A549 (cell line): ENCODE measurements around the gene MGLL. TPM values are rescaled to one million over a fixed set of nuclear protein-coding genes. Genes with fewer than 3 reads are reported as not detected.
A peak's percentile ranks its signal among the peaks of the same experiment; 100 is the strongest.

ENCODE experiments used
- ATAC-seq, 2 experiments: fragments of 200-7000 bp in 1 of 2; fragments of >200 bp in 1 of 2; cut with Nextera tagmentation in 1 of 2; cut with Tn5 transposase in 1 of 2; 3 replicates each; pipeline versions ENCODE4 v1.8.0 to v1.9.1; 2018 to 2020; ENCODE audit warnings: mild to moderate bottlenecking in 1 of 2, moderate library complexity in 1 of 2
- CTCF ChIA-PET: fragments of 300-600 bp; sonication (Branson Sonifier 250); formaldehyde crosslinking; extraction: SDS; loops from one replicate; lab custom pipeline; 2021; ENCODE audit warnings: antibody characterized with exemption, inconsistent platforms; lab: Yijun Ruan, JAX
- POLR2A ChIA-PET: fragments of 350-600 bp; formaldehyde crosslinking; extraction: SDS; loops from one replicate; lab custom pipeline; 2021; ENCODE audit warnings: antibody characterized with exemption, inconsistent platforms; lab: Yijun Ruan, JAX
- DNase-seq, 2 experiments: peaks; one replicate each; pipeline versions ENCODE4 v3.0.0 to v3.0.0-alpha.2; 2011 to 2016; ENCODE audit warnings: low read depth in 1 of 2, low spot score in 1 of 2
- FAIRE-seq: peaks from 2 replicates; lab custom pipeline; 2011; peaks lifted over from hg19 to GRCh38; lab: Jason Lieb, UNC
- H3K27ac ChIP-seq, 2 experiments: fragments of >200 bp; sonication (Bioruptor Twin); formaldehyde crosslinking; 3 replicates each; pipeline ENCODE4 v1.5.1; 2016 to 2017
- H3K4me1 ChIP-seq: fragments of >200 bp; sonication (Bioruptor Twin); formaldehyde crosslinking; 3 replicates; pipeline ENCODE4 v1.6.1; 2016
- H3K4me2 ChIP-seq: fragments of >200 bp; sonication (Bioruptor Twin); formaldehyde crosslinking; 3 replicates; pipeline ENCODE4 v1.6.1; 2016
- H3K4me3 ChIP-seq: fragments of >200 bp; sonication (Bioruptor Twin); formaldehyde crosslinking; 3 replicates; pipeline ENCODE4 v1.5.1; 2016
- H3K9me3 ChIP-seq: fragments of >200 bp; sonication (Bioruptor Twin); formaldehyde crosslinking; 3 replicates; pipeline ENCODE4 v1.6.1; 2016
- BHLHE40 ChIP-seq: IDR thresholded peaks from 2 replicates; pipeline ENCODE4 v1.6.1; 2012; ENCODE audit warnings: low read depth, low read length, inconsistent platforms
- CBX2 ChIP-seq: fragments of 200-600 bp; sonication (generic); IDR thresholded peaks from 2 replicates; pipeline ENCODE4 v1.6.1; 2016; ENCODE audit warnings: low read depth, mild to moderate bottlenecking, borderline replicate concordance
- CBX8 ChIP-seq: fragments of 200-600 bp; sonication (generic); IDR thresholded peaks from 2 replicates; pipeline ENCODE4 v1.6.1; 2016
- CEBPB ChIP-seq, 2 experiments: fragments of >200 bp in 1 of 2; sonication (Bioruptor Twin) in 1 of 2; formaldehyde crosslinking in 1 of 2; IDR thresholded peaks; 2 replicates each; pipeline ENCODE4 v1.6.1; 2012 to 2016
- CHD4 ChIP-seq: fragments of 200-600 bp; sonication (generic); IDR thresholded peaks from 2 replicates; pipeline ENCODE4 v1.6.1; 2016; ENCODE audit warnings: antibody characterized with exemption, mild to moderate bottlenecking, borderline replicate concordance
- EHF ChIP-seq: fragments of 250-450 bp; sonication (Bioruptor Pico); IDR thresholded peaks from 2 replicates; pipeline ENCODE4 v1.5.0; 2020; ENCODE audit warnings: mild to moderate bottlenecking
- FOSB ChIP-seq: fragments of 250-450 bp; sonication (Bioruptor Pico); IDR thresholded peaks from 2 replicates; pipeline ENCODE4 v1.5.0; 2020; ENCODE audit warnings: mild to moderate bottlenecking, moderate library complexity
- HOXA7 ChIP-seq: fragments of 250-450 bp; sonication (Bioruptor Pico); IDR thresholded peaks from 2 replicates; pipeline ENCODE4 v1.5.0; 2020; ENCODE audit warnings: mild to moderate bottlenecking, moderate library complexity
- KDM1A ChIP-seq: fragments of 200-600 bp; sonication (generic); IDR thresholded peaks from 2 replicates; pipeline ENCODE4 v1.6.1; 2016; ENCODE audit warnings: low read depth, mild to moderate bottlenecking
- MAZ ChIP-seq: fragments of 150-350 bp; IDR thresholded peaks from 2 replicates; pipeline ENCODE4 v1.6.1; 2014; ENCODE audit warnings: antibody characterized with exemption, low read depth, low read length, borderline replicate concordance
- MYC ChIP-seq: IDR thresholded peaks from 2 replicates; pipeline ENCODE4 v1.6.1; 2012; ENCODE audit warnings: mild to moderate bottlenecking, inconsistent platforms, low read length, improper control_type of control experiment, borderline replicate concordance
- NR3C1 ChIP-seq: fragments of >200 bp; sonication (Bioruptor Twin); formaldehyde crosslinking; IDR thresholded peaks from 3 replicates; pipeline ENCODE4 v1.6.1; 2017
- PHF8 ChIP-seq: fragments of 200-600 bp; sonication (generic); IDR thresholded peaks from 2 replicates; pipeline ENCODE4 v1.6.1; 2016; ENCODE audit warnings: low read depth, mild to moderate bottlenecking, antibody characterized with exemption, moderate library complexity, borderline replicate concordance
- POLR2A ChIP-seq: IDR thresholded peaks from 2 replicates; pipeline ENCODE4 v1.6.1; 2012; ENCODE audit warnings: mild to moderate bottlenecking, low read length
- POLR2AphosphoS2 ChIP-seq: conservative IDR thresholded peaks from 2 replicates; pipeline ENCODE4 v1.6.1; 2012; ENCODE audit warnings: low read length, improper control_type of control experiment, inconsistent platforms
- RAD21 ChIP-seq, 2 experiments: fragments of >200 bp in 1 of 2; sonication (Bioruptor Twin) in 1 of 2; formaldehyde crosslinking in 1 of 2; IDR thresholded peaks in 1 of 2; conservative IDR thresholded peaks in 1 of 2; 2 replicates in 1 of 2; 3 replicates in 1 of 2; pipeline ENCODE4 v1.6.1; 2012 to 2018; ENCODE audit warnings: inconsistent platforms in 1 of 2
- RCOR1 ChIP-seq: fragments of 150-350 bp; IDR thresholded peaks from 2 replicates; pipeline ENCODE4 v1.6.1; 2014; ENCODE audit warnings: antibody characterized with exemption, low read length, low read depth
- RFX5 ChIP-seq: fragments of 450-650 bp; IDR thresholded peaks from 2 replicates; pipeline ENCODE4 v1.7.1; 2014; ENCODE audit warnings: antibody characterized with exemption, mild to moderate bottlenecking, moderate library complexity
- TFCP2L1 ChIP-seq: fragments of 250-450 bp; sonication (Bioruptor Pico); IDR thresholded peaks from 2 replicates; pipeline ENCODE4 v1.5.0; 2021; ENCODE audit warnings: mild to moderate bottlenecking
- TP53 ChIP-seq: fragments of 250-450 bp; sonication (Bioruptor Pico); IDR thresholded peaks from 2 replicates; pipeline ENCODE4 v1.5.0; 2021; ENCODE audit warnings: mild to moderate bottlenecking, moderate library complexity
- WGBS: methylation state at CpG from one replicate; pipeline ENCODE4 v1.1.6; 2017; ENCODE audit errors: missing lambda C conversion rate; 5-methylcytosine and 5-hydroxymethylcytosine counted together
- polyA plus RNA-seq, 4 experiments: library from polyadenylated mRNA; depleted of rRNA in 3 of 4; stranded (reverse); fragments of >200 nt; fragmentation: RNase III in 1 of 4; extraction: RNeasy Plus Mini Kit Qiagen cat#74134 plus additional on column Dnase treatment in 1 of 4; gene quantifications; 2 replicates in 3 of 4; 3 replicates in 1 of 4; pipeline ENCODE4 v1.2.3, GENCODE V29; 2011 to 2017
- TF ChIP-seq, protein P1 (sequence below): fragments of 200-600 bp; sonication (generic); IDR thresholded peaks from 2 replicates; pipeline ENCODE4 v1.6.1; 2016; ENCODE audit warnings: antibody characterized with exemption, mild to moderate bottlenecking, moderate library complexity
- TF ChIP-seq, protein P2 (sequence below): fragments of 450-650 bp; IDR thresholded peaks from 2 replicates; pipeline ENCODE4 v1.6.1; 2014; ENCODE audit warnings: antibody characterized with exemption
- TF ChIP-seq, protein P3 (sequence below): IDR thresholded peaks from 2 replicates; pipeline ENCODE4 v1.6.1; 2012
- TF ChIP-seq, protein P4 (sequence below): fragments of 250-450 bp; sonication (Bioruptor Pico); IDR thresholded peaks from 2 replicates; pipeline ENCODE4 v1.5.0; 2020; ENCODE audit warnings: low read depth, mild to moderate bottlenecking, moderate library complexity

MGLL gene
- polyA plus RNA-seq, 2 of the 4 experiments (the other 2 are of a cell fraction): 38.5 to 41.5 TPM

DNA sequence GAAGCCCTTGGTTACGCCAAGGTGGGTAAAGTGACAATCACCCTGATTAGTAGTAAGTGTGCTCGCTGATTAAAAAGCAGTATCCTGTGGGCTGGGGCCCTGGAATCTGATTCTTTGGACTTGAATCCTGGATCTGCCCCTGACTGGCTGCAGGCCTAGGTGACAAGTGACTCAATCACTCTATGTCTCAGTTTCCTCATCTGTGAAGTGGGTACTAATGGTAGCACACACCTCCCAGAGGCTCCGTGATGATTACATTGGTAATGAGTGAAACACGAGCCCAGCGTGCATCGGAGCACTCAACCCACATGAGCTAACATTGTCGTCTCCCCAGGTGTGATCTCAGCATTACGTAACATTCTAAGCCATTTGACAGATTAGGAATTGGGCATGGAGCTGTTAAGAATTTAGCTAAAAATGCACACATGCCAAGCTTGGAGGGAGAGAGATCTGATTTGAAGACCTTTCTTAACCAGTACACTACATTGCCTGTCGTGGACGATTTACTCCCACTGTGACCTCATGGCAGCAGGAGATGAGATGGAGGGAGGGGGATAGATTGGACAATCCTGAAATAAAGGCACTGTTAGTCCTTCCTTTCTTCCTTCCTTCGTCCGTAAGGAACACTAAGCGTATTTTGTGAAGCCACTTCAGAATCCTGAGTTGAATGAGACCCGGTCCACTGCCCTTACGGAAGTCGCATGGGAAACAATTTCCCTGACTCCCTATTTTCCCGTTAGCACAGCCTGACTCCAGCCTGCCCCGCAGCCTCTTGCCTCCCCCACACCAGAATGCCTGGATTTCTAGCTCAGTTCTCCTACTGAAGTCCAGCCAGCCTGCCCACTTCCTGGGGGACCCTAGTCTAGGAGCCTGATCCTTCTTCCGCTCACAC, 32.1 kb downstream of the MGLL start:
- peaks cover 64% of the 10 kb centered on the region for H3K4me1 ChIP-seq

DNA sequence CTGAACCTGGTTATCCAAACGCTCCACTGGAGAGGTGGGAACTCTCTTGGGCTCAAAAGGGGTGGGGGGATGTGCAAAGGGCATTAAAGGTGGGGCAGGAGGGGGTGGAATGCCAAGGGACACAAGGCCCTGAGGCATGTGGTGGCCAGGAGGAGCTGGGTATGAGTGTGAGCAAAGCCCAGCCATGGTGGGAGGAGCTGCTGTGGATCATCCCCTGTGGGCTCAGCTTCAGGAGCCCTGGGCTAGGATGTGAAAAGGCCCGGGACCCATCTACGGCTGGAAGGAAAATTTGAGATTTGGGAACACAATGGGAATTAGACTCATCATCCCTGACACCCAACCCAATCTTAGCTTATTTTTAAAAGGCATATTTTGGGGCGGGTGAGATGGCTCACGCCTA, 33.3 kb downstream of the MGLL start:
- no peak for TF ChIP-seq TP53
- no peak for TF ChIP-seq BHLHE40
- no peak for TF ChIP-seq RFX5
- TF ChIP-seq CEBPB (IDR thresholded peaks at IDR 0.05): no peak
- TF ChIP-seq MAZ: no peak
- TF ChIP-seq, protein P1, sequence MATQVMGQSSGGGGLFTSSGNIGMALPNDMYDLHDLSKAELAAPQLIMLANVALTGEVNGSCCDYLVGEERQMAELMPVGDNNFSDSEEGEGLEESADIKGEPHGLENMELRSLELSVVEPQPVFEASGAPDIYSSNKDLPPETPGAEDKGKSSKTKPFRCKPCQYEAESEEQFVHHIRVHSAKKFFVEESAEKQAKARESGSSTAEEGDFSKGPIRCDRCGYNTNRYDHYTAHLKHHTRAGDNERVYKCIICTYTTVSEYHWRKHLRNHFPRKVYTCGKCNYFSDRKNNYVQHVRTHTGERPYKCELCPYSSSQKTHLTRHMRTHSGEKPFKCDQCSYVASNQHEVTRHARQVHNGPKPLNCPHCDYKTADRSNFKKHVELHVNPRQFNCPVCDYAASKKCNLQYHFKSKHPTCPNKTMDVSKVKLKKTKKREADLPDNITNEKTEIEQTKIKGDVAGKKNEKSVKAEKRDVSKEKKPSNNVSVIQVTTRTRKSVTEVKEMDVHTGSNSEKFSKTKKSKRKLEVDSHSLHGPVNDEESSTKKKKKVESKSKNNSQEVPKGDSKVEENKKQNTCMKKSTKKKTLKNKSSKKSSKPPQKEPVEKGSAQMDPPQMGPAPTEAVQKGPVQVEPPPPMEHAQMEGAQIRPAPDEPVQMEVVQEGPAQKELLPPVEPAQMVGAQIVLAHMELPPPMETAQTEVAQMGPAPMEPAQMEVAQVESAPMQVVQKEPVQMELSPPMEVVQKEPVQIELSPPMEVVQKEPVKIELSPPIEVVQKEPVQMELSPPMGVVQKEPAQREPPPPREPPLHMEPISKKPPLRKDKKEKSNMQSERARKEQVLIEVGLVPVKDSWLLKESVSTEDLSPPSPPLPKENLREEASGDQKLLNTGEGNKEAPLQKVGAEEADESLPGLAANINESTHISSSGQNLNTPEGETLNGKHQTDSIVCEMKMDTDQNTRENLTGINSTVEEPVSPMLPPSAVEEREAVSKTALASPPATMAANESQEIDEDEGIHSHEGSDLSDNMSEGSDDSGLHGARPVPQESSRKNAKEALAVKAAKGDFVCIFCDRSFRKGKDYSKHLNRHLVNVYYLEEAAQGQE: no peak
- TF ChIP-seq, protein P2, sequence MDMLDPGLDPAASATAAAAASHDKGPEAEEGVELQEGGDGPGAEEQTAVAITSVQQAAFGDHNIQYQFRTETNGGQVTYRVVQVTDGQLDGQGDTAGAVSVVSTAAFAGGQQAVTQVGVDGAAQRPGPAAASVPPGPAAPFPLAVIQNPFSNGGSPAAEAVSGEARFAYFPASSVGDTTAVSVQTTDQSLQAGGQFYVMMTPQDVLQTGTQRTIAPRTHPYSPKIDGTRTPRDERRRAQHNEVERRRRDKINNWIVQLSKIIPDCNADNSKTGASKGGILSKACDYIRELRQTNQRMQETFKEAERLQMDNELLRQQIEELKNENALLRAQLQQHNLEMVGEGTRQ: no peak
- TF ChIP-seq POLR2A: no peak
- no peak for TF ChIP-seq RCOR1
- TF ChIP-seq EHF: no peak
- no peak for TF ChIP-seq FOSB
- no peak for TF ChIP-seq CHD4
- no peak for TF ChIP-seq PHF8
- no peak for TF ChIP-seq MYC
- no peak for TF ChIP-seq KDM1A
- peaks cover 66% of the 10 kb centered on the region for H3K4me1 ChIP-seq
- no peak overlapping the region for H3K4me3 ChIP-seq
- H3K9me3 ChIP-seq: no peaks in the 10 kb centered on the region
- WGBS: 85% methylated on average over 4 of the region's 5 CpGs
- FAIRE-seq (no peak), DNase-seq (no peak), ATAC-seq (no peak)
- peak overlapping the region; percentile 29; the same call in 2 of the 3 replicates for H3K4me2 ChIP-seq
- POLR2A ChIA-PET: no interaction called here
- H3K27ac ChIP-seq: peak overlapping the region; percentile 73 to 80
- CTCF ChIA-PET: no interaction called here

More for the DNA sequence above, 32.1 kb downstream of the MGLL start:
- FAIRE-seq: no peak
- WGBS: 91% methylated on average over 19 of the region's 19 CpGs
- no peak for ATAC-seq
- CTCF ChIA-PET: interaction anchor here (1.0 to 2.0 kb wide), 11 partner anchors 32 to 181 kb away, joined by 3 to 7 read pairs (median 3); partner anchors contain the start of gene MGLL
- Histone ChIP-seq H3K27ac (peak overlapping the region; percentile 73 to 80), H3K4me3 (no peak overlapping the region), H3K4me2 (peak overlapping the region; percentile 58; the same call in 2 of the 3 replicates), H3K9me3 (no peaks in the 10 kb centered on the region)
- POLR2A ChIA-PET: interaction anchor here (1.0 kb wide), 1 partner anchor 32 kb away, joined by 3 read pairs; the partner anchor contains the start of gene MGLL
- TF ChIP-seq CBX2 (no peak), HOXA7 (no peak), RAD21 (conservative IDR thresholded peaks at IDR 0.05 in 1 of 2, IDR thresholded peaks at IDR 0.05 in 1 of 2) (no peak), TFCP2L1 (CRISPR knock-in tag) (no peak), NR3C1 (no peak), CBX8 (no peak), POLR2AphosphoS2 (no peak), KDM1A (no peak)
- TF ChIP-seq, protein P3, sequence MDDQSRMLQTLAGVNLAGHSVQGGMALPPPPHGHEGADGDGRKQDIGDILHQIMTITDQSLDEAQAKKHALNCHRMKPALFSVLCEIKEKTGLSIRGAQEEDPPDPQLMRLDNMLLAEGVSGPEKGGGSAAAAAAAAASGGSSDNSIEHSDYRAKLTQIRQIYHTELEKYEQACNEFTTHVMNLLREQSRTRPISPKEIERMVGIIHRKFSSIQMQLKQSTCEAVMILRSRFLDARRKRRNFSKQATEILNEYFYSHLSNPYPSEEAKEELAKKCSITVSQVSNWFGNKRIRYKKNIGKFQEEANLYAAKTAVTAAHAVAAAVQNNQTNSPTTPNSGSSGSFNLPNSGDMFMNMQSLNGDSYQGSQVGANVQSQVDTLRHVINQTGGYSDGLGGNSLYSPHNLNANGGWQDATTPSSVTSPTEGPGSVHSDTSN: no peak
- TF ChIP-seq, protein P2: no peak
- TF ChIP-seq, protein P4, sequence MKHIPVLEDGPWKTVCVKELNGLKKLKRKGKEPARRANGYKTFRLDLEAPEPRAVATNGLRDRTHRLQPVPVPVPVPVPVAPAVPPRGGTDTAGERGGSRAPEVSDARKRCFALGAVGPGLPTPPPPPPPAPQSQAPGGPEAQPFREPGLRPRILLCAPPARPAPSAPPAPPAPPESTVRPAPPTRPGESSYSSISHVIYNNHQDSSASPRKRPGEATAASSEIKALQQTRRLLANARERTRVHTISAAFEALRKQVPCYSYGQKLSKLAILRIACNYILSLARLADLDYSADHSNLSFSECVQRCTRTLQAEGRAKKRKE: no peak
- no peak for DNase-seq
